Suprapubic skin (tissue), 4 donors: ENCODE results near the gene SOX5. TPM values are rescaled to one million over a fixed set of nuclear protein-coding genes. Genes with fewer than 3 reads are reported as not detected.

ENCODE experiments used
- DNase-seq, 2 donors: peaks; one replicate each; pipeline ENCODE4 v3.0.0-alpha.2; 2019; ENCODE audit warnings: low spot score in 2 of 2
- H3K27ac ChIP-seq: fragments of 200-600 bp; sonication (generic); one replicate; pipeline ENCODE4 v1.5.1; 2019
- H3K27me3 ChIP-seq: fragments of 200-600 bp; sonication (generic); one replicate; pipeline ENCODE4 v1.5.1; 2019
- H3K36me3 ChIP-seq: fragments of 200-600 bp; sonication (generic); one replicate; pipeline ENCODE4 v1.5.1; 2019
- H3K4me1 ChIP-seq: fragments of 200-600 bp; sonication (generic); one replicate; pipeline ENCODE4 v1.5.1; 2019
- H3K4me3 ChIP-seq: fragments of 200-600 bp; sonication (generic); one replicate; pipeline ENCODE4 v1.5.1; 2019; ENCODE audit warnings: mild to moderate bottlenecking
- H3K9me3 ChIP-seq: fragments of 200-600 bp; sonication (generic); one replicate; pipeline ENCODE4 v1.5.1; 2019
- EP300 ChIP-seq: sonication (generic); formaldehyde crosslinking; IDR thresholded peaks from one replicate; pipeline ENCODE4 v1.6.1; 2017; ENCODE audit warnings: antibody characterized with exemption
- POLR2A ChIP-seq, 2 donors: fragments of 450-650 bp; IDR thresholded peaks; one replicate each; pipeline ENCODE4 v1.6.1; 2017; ENCODE audit warnings: antibody characterized with exemption in 2 of 2, mild to moderate bottlenecking in 2 of 2, moderate library complexity in 2 of 2
- POLR2AphosphoS5 ChIP-seq, 3 donors: sonication (generic); formaldehyde crosslinking; IDR thresholded peaks; one replicate each; pipeline ENCODE4 v1.6.1; 2017; ENCODE audit warnings: antibody characterized with exemption in 3 of 3
- WGBS: methylation state at CpG from one replicate; pipeline ENCODE4 v1.1.5; 2018; 5-methylcytosine and 5-hydroxymethylcytosine counted together
- total RNA-seq, 4 donors: library from RNA; depleted of rRNA; stranded (reverse); fragments of >200 nt; gene quantifications; one replicate each; pipeline ENCODE4 v1.1.0, GENCODE V29; 2016
- TF ChIP-seq, protein P1 (sequence below), 2 donors: fragments of 200-600 bp in 1 of 2; fragments of 450-650 bp in 1 of 2; sonication (generic) in 1 of 2; IDR thresholded peaks; one replicate each; pipeline ENCODE4 v1.5.1; 2016 to 2019; ENCODE audit warnings: antibody characterized with exemption in 2 of 2, mild to moderate bottlenecking in 1 of 2, moderate library complexity in 1 of 2

SOX5 gene
- total RNA-seq, 4 donors from 2014 or later = 19.0 to 110 (median 23.2) TPM

DNA sequence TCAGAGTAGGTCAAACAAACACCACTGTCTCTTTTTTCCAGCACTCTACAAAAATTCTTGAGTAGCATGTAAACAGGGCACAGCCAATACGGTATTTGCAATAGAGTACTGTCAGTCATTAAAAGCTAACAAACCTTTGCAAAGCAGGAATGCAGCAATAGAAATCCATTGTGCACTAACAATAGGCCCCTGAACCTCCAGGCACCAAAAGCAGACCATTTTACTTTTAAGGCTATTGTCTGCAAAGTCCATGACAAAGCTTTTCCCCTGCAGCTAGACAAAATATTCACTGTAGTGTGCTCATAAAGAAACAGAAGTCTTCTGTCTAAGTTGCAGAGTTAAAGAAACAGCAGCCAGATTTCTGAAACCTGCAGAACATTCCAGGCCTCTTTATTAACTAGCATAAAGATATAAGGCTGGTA, 191.9 kb downstream of the SOX5 start:
- Histone ChIP-seq H3K27me3 (no peaks in the 10 kb centered on the region), H3K4me1 (no peaks in the 10 kb centered on the region), H3K9me3 (no peaks in the 10 kb centered on the region), H3K36me3 (no peaks in the 10 kb centered on the region), H3K27ac (no peak overlapping the region), H3K4me3 (no peak overlapping the region)
- 58% methylated on average over 1 of the region's 1 CpG for WGBS
- no peak for DNase-seq
- TF ChIP-seq POLR2A (IDR thresholded peaks at IDR 0.05) (no peak), EP300 (no peak)
- TF ChIP-seq, protein P1, sequence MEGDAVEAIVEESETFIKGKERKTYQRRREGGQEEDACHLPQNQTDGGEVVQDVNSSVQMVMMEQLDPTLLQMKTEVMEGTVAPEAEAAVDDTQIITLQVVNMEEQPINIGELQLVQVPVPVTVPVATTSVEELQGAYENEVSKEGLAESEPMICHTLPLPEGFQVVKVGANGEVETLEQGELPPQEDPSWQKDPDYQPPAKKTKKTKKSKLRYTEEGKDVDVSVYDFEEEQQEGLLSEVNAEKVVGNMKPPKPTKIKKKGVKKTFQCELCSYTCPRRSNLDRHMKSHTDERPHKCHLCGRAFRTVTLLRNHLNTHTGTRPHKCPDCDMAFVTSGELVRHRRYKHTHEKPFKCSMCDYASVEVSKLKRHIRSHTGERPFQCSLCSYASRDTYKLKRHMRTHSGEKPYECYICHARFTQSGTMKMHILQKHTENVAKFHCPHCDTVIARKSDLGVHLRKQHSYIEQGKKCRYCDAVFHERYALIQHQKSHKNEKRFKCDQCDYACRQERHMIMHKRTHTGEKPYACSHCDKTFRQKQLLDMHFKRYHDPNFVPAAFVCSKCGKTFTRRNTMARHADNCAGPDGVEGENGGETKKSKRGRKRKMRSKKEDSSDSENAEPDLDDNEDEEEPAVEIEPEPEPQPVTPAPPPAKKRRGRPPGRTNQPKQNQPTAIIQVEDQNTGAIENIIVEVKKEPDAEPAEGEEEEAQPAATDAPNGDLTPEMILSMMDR (IDR thresholded peaks at IDR 0.05) = no peak

DNA sequence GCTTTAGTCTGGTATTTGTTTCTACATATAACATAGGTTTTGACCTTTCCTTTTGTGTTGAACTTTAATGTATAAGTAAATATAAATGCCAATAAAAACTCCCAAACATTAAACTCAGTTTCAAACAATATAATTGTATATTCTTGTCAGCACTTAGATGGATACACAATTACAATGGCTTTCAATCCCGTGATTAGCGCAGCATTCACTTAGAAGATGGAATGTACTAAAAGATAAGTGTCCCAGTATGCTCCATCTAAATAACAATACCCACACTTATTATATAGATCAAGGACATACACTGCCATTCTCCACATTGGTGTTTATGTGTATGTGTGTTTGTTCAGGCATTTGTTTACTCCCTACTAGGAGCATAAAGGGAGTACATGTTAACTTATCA, 193.1 kb downstream of the SOX5 start:
- DNase-seq = no peak
- H3K9me3 ChIP-seq = no peaks in the 10 kb centered on the region
- 98% methylated on average over 2 of the region's 2 CpGs for WGBS
- no peak overlapping the region for H3K27ac ChIP-seq
- H3K27me3 ChIP-seq = no peaks in the 10 kb centered on the region
- TF ChIP-seq POLR2A (IDR thresholded peaks at IDR 0.05) (no peak), POLR2AphosphoS5 (IDR thresholded peaks at IDR 0.05) (no peak), EP300 (no peak)
- TF ChIP-seq, protein P1 (IDR thresholded peaks at IDR 0.05) = no peak
- H3K36me3 ChIP-seq = no peaks in the 10 kb centered on the region
- H3K4me3 ChIP-seq = no peak overlapping the region
- H3K4me1 ChIP-seq = no peaks in the 10 kb centered on the region

DNA sequence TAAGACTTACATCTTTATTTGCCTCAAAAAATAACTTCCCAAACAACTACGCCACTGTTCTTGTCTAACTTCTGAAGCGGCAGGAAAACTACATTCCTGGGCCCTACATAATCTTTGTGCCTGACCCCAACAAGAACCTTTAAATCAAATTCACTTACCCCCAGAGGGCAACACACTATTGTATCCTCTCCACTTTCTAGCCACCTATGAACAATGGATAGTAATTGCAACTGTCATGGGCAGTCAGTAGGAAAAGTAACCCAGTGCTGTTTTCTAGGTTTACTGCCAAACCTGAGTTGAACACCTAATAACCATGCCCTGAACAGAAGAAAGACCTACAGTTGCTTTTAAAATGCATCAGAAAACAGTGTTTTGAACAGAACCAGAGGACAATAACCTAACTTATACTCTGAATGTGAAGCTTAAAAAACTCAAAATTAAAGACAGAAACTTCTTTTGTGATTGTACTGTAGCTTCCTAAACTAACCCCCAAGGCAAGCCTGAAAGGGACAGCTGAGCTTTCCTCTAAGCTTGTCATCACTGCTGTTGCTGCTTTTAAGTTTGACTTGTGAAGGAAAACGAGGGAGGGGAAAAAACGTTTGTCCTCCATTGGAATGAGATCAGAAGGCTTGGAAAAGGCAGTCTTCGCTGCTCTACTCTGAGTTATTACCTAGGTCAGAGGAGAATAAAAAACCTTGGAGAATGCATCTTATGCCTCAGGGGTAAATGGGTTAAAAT, 195.7 kb downstream of the SOX5 start:
- 78% methylated on average over 5 of the region's 5 CpGs for WGBS
- Histone ChIP-seq H3K36me3 (no peaks in the 10 kb centered on the region), H3K9me3 (no peaks in the 10 kb centered on the region), H3K4me3 (no peak overlapping the region), H3K27me3 (no peaks in the 10 kb centered on the region), H3K27ac (no peak overlapping the region), H3K4me1 (no peaks in the 10 kb centered on the region)
- TF ChIP-seq POLR2AphosphoS5 (IDR thresholded peaks at IDR 0.05) (no peak), POLR2A (IDR thresholded peaks at IDR 0.05) (no peak), EP300 (no peak)
- TF ChIP-seq, protein P1 (IDR thresholded peaks at IDR 0.05) = no peak
- no peak for DNase-seq

DNA sequence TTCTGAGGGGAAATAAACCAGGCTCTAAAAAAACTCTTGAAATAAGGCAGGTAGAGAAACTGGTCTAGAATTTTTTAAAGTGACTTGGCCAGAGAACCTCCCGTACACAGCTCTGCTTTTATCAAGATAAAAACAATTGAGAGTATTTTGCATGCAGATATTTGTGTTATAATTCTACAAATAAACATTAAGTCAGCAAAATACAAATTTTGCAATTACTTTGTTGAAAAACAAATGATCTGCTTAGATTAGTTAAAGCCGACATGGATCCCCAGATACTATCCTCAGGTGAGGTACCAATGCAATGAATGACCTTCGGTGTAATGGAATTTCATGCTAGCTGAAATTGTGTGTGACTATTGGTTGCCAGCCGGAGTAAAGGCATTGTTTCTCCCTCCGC, 197.2 kb downstream of the SOX5 start:
- Histone ChIP-seq H3K4me1 (no peaks in the 10 kb centered on the region), H3K4me3 (no peak overlapping the region), H3K9me3 (no peaks in the 10 kb centered on the region), H3K27me3 (no peaks in the 10 kb centered on the region), H3K27ac (no peak overlapping the region), H3K36me3 (no peaks in the 10 kb centered on the region)
- WGBS = 92% methylated on average over 5 of the region's 5 CpGs
- TF ChIP-seq POLR2A (IDR thresholded peaks at IDR 0.05) = no peak
- TF ChIP-seq, protein P1 (IDR thresholded peaks at IDR 0.05) = no peak
- TF ChIP-seq POLR2AphosphoS5 (IDR thresholded peaks at IDR 0.05) = no peak
- no peak for TF ChIP-seq EP300
- no peak for DNase-seq

DNA sequence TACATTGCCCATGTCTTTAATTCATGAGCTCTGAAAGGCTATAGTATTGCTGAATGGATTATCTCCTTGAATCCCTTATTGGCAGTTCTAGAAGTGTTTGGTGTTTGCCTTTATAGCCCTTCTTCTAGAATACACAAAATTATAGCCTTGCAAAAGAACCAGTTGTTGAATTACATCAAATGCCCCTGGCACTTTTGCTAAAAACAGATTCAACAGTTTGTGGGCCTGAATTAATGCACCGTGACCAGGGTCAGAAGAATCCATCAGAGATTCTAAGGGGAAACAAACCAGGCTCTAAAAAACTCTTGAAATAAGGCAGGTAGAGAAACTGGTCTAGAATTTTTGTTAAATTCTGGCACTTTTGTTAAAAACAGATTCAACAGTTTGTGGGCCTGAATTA, 197.8 kb downstream of the SOX5 start:
- TF ChIP-seq POLR2A (IDR thresholded peaks at IDR 0.05) (no peak), POLR2AphosphoS5 (IDR thresholded peaks at IDR 0.05) (no peak), EP300 (no peak)
- TF ChIP-seq, protein P1 (IDR thresholded peaks at IDR 0.05) = no peak
- Histone ChIP-seq H3K4me1 (no peaks in the 10 kb centered on the region), H3K36me3 (no peaks in the 10 kb centered on the region), H3K27ac (no peak overlapping the region), H3K9me3 (no peaks in the 10 kb centered on the region), H3K27me3 (no peaks in the 10 kb centered on the region), H3K4me3 (no peak overlapping the region)
- no peak for DNase-seq
- 90% methylated on average over 1 of the region's 1 CpG for WGBS
